GM20000 (cell line): ENCODE data around the gene UPF2.
"Not testable (repeated sequence)": the region's sequence is repeated elsewhere in the genome, so short reads cannot be mapped to it uniquely, and the experiment has no call there.

ENCODE experiments used
- DNase-seq: peaks from one replicate; pipeline ENCODE4 v3.0.0; 2012; ENCODE audit warnings: low spot score
- CTCF ChIP-seq: IDR thresholded peaks from 2 replicates; pipeline ENCODE4 v1.5.1; 2012; ENCODE audit warnings: mild to moderate bottlenecking, control low read depth; ENCODE audit errors: extremely low read depth, missing control alignments

UPF2 gene

GRCh38 chr10:11982253-11982652, 60.4 kb downstream of the UPF2 start:
- no peak for TF ChIP-seq CTCF
- DNase-seq = no peak

GRCh38 chr10:11975795-11976194, 66.8 kb downstream of the UPF2 start:
- DNase-seq = no peak

GRCh38 chr10:11972523-11972922, 70.1 kb downstream of the UPF2 start:
- not testable (repeated sequence) for DNase-seq

More at GRCh38 chr10:11975795-11976194, 66.8 kb downstream of the UPF2 start:
- no peak for TF ChIP-seq CTCF

DNA sequence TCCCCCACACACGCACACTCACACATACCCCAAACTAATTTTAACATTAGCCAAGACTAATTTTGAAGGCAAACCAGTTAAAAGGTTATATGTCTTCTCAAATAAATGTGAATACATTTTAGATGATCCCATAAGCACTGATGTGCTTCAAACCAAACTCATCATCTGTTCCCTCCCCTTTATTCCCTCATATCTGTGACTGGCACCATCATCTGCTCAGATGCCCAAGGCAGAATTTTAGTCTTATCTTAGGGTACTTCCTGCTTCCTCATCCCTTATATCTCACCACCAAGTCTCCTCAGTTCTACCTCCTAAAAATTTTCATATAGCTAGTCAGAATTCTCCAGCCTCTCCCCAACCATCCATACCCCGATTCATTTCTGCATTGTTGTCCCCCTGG, 80.4 kb downstream of the UPF2 start:
- DNase-seq = no peak
- TF ChIP-seq CTCF = no peak

GRCh38 chr10:11961771-11962170, 80.8 kb downstream of the UPF2 start:
- TF ChIP-seq CTCF = no peak

DNA sequence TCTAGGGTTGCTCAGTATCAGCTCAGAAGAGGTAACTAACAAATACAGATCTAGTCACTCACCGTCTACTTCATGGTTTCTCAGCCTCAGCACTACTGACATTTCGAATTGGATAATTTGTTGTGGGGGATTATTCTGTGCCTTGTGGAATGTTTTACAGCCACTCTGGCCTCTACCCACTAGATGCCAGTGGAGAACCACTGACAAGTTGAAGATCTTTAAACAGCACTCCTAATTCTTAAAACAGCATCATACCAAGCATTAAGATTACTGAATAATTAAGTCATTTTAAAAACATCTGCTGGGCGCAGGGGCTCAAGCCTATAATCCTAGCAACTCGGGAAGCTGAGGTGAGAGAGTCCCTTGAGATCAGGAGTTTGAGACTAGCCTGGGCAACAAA, 82.6 kb downstream of the UPF2 start:
- TF ChIP-seq CTCF = no peak
- DNase-seq = no peak

More at GRCh38 chr10:11961771-11962170, 80.8 kb downstream of the UPF2 start:
- no peak for DNase-seq

DNA sequence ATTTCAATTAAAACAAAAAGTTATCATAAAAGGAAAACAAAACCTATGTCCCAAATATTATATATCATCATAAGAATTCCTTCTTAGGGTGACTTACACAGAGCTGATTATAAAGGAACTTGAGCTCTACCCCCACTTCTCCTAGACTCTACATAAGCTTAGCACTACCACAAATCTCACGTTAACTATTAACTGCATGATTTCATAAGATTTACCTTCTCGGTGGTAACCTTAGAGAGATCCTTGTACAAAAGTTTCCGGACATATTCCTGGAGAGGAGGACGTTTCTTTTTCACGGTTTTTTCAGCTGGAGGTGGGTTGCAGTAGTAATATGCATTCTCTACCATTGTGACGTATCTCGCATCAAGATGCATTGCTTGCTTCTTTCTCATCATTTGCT, 83.7 kb downstream of the UPF2 start:
- no peak for DNase-seq

More for the DNA sequence above, 83.7 kb downstream of the UPF2 start:
- TF ChIP-seq CTCF = no peak
